GM12878 (cell line): ENCODE data around the gene DMRTB1. TPM values are rescaled to one million over a fixed set of nuclear protein-coding genes. Genes with fewer than 3 reads are reported as not detected.

Experiments
- ATAC-seq: fragments of 200-7000 bp; cut with Tn5 transposase; 3 replicates; pipeline ENCODE4 v1.9.1; 2020; ENCODE audit warnings: mild to moderate bottlenecking, moderate library complexity
- BruUV-seq: library from RNA; stranded (reverse); fragments of 400-500 nt; replicated peaks from 2 replicates; lab custom pipeline; 2021; lab: Mats Ljungman, UMichigan
- CTCF ChIA-PET: fragments of 300-600 bp; sonication (Branson Sonifier 250); formaldehyde crosslinking; extraction: SDS; loops from one replicate; lab custom pipeline; 2021; ENCODE audit warnings: inconsistent platforms; lab: Yijun Ruan, JAX
- POLR2A ChIA-PET: fragments of 350-600 bp; formaldehyde crosslinking; extraction: SDS; loops from one replicate; lab custom pipeline; 2021; ENCODE audit warnings: inconsistent platforms; lab: Charles Lee
- RAD21 ChIA-PET: fragments of 300-600 bp; sonication (Branson Sonifier 250); formaldehyde crosslinking; loops from one replicate; lab custom pipeline; 2023; ENCODE audit warnings: antibody characterized with exemption; ENCODE audit not compliant: unreplicated experiment; lab: Charles Lee
- SMC1A ChIA-PET: fragments of 300-600 bp; sonication (Branson Sonifier 250); formaldehyde crosslinking; loops from one replicate; lab custom pipeline; 2023; ENCODE audit not compliant: unreplicated experiment, uncharacterized antibody; lab: Charles Lee
- DNase-seq: peaks from one replicate; pipeline ENCODE4 v3.0.0-alpha.2; 2011; ENCODE audit warnings: low read depth, low spot score
- FAIRE-seq: peaks from 3 replicates; lab custom pipeline; 2011; peaks lifted over from hg19 to GRCh38; lab: Jason Lieb, UNC
- H2AFZ ChIP-seq: 2 replicates; pipeline ENCODE4 v1.6.0; 2011; ENCODE audit warnings: low read depth, low read length, control low read depth; ENCODE audit not compliant: control insufficient read depth
- H3K27ac ChIP-seq: 2 replicates; pipeline ENCODE4 v1.5.1; 2011; ENCODE audit warnings: control low read depth; ENCODE audit not compliant: control insufficient read depth, insufficient read depth
- H3K27me3 ChIP-seq, 2 experiments: replicated peaks in 1 of 2; 2 replicates each; pipeline versions ENCODE4 v1.6.0 to v1.6.1; 2011; ENCODE audit warnings: low read length in 1 of 2; ENCODE audit not compliant: control insufficient read depth in 2 of 2, insufficient read depth in 2 of 2
- H3K36me3 ChIP-seq, 2 experiments: 2 replicates each; pipeline ENCODE4 v1.5.1; 2011; ENCODE audit warnings: low read length in 1 of 2; ENCODE audit not compliant: control insufficient read depth in 2 of 2, insufficient read depth in 2 of 2
- H3K4me1 ChIP-seq: 2 replicates; pipeline ENCODE4 v1.6.1; 2011; ENCODE audit warnings: mild to moderate bottlenecking, low read length, moderate library complexity, mixed read lengths; ENCODE audit not compliant: control insufficient read depth, insufficient read depth
- H3K4me2 ChIP-seq: 2 replicates; pipeline ENCODE4 v1.6.0; 2011; ENCODE audit warnings: control low read depth; ENCODE audit not compliant: control insufficient read depth, insufficient read depth
- H3K4me3 ChIP-seq: fragments of 200-600 bp; sonication (generic); 2 replicates; pipeline ENCODE4 v1.5.1; 2016
- H3K79me2 ChIP-seq: 2 replicates; pipeline ENCODE4 v1.6.0; 2011; ENCODE audit warnings: low read length; ENCODE audit not compliant: control insufficient read depth, insufficient read depth
- H3K9ac ChIP-seq: 2 replicates; pipeline ENCODE4 v1.8.0; 2011; ENCODE audit warnings: low read length, control low read depth, mixed read lengths; ENCODE audit not compliant: control insufficient read depth, insufficient read depth
- H3K9me3 ChIP-seq: replicated peaks from 3 replicates; pipeline ENCODE4 v1.5.1; 2011; ENCODE audit warnings: mild to moderate bottlenecking, low read length; ENCODE audit not compliant: control insufficient read depth, insufficient read depth
- H4K20me1 ChIP-seq: 2 replicates; pipeline ENCODE4 v1.6.0; 2011; ENCODE audit not compliant: control insufficient read depth, insufficient read depth
- CBX5 ChIP-seq: sonication (generic); IDR thresholded peaks from 2 replicates; pipeline ENCODE4 v1.6.1; 2016; ENCODE audit warnings: low read depth, moderate library complexity, mild to moderate bottlenecking, inconsistent platforms
- CREM ChIP-seq: IDR thresholded peaks from 2 replicates; pipeline ENCODE4 v1.6.1; 2014; ENCODE audit warnings: antibody characterized with exemption, low read depth
- DPF2 ChIP-seq: fragments of 450-650 bp; IDR thresholded peaks from 2 replicates; pipeline ENCODE4 v1.6.1; 2017; ENCODE audit warnings: mild to moderate bottlenecking
- JUND ChIP-seq: IDR thresholded peaks from 2 replicates; pipeline ENCODE4 v1.6.1; 2012; ENCODE audit warnings: low read depth, mild to moderate bottlenecking, low read length, improper control_type of control experiment, moderate library complexity
- PAX5 ChIP-seq: IDR thresholded peaks from 2 replicates; pipeline ENCODE4 v1.6.1; 2011; ENCODE audit warnings: low read depth, low read length, borderline replicate concordance
- POLR2A ChIP-seq: IDR thresholded peaks from 2 replicates; pipeline ENCODE4 v1.6.1; 2011; ENCODE audit warnings: low read depth, mild to moderate bottlenecking, low read length
- SMAD1 ChIP-seq: fragments of 450-650 bp; IDR thresholded peaks from 2 replicates; pipeline ENCODE4 v1.6.1; 2018; ENCODE audit warnings: mild to moderate bottlenecking, low read depth; ENCODE audit not compliant: partially characterized antibody
- TAF1 ChIP-seq: IDR thresholded peaks from 2 replicates; pipeline ENCODE4 v1.6.1; 2011; ENCODE audit warnings: mild to moderate bottlenecking, low read depth, low read length, borderline replicate concordance
- WGBS: methylation state at CpG from one replicate; pipeline ENCODE4 v1.1.6; 2016; ENCODE audit warnings: low lambda C conversion rate; ENCODE audit not compliant: insufficient replicate concordance, insufficient coverage; ENCODE audit errors: missing lambda C conversion rate; 5-methylcytosine and 5-hydroxymethylcytosine counted together
- in situ Hi-C: fragments of 300-500 bp; cut with MboI; formaldehyde crosslinking; loops from 9 replicates; pipeline ENCODE4 v1.14.3; 2018; ENCODE audit warnings: mixed read lengths
- intact Hi-C: fragments of 100-400 bp; cut with micrococcal nuclease; formaldehyde crosslinking; loops from one replicate; pipeline ENCODE4 v1.14.2; 2022; ENCODE audit not compliant: unreplicated experiment
- polyA plus RNA-seq, 11 experiments: library from polyadenylated mRNA; depleted of rRNA in 4 of 11; unstranded in 6 of 11; stranded (reverse) in 5 of 11; fragments of >200 nt; fragmentation: Nextera tagmentation in 4 of 11; fragmentation: Illumina TruSeq in 1 of 11; extraction: Ambion mirVana in 4 of 11; extraction: Trizol in 1 of 11; gene quantifications; 1 replicate in 1 of 11; 2 replicates in 10 of 11; pipeline versions ENCODE4 v1.2.1 to v1.2.3, GENCODE V29; 2011 to 2016; ENCODE audit warnings: inconsistent platforms in 2 of 11, missing spikeins in 2 of 11, low read depth in 1 of 11
- total RNA-seq, 4 experiments: library from RNA; depleted of rRNA in 3 of 4; stranded (reverse); fragments of >200 nt in 3 of 4; fragmentation: Illumina TruSeq in 1 of 4; extraction: Trizol in 1 of 4; gene quantifications; 2 replicates each; pipeline versions ENCODE4 v1.2.1 to v1.2.3, GENCODE V29; 2013 to 2021
- TF ChIP-seq, protein P1 (sequence below): fragments of 450-650 bp; IDR thresholded peaks from 2 replicates; pipeline ENCODE4 v1.6.1; 2016; ENCODE audit warnings: mild to moderate bottlenecking

Gene DMRTB1
- total and polyA plus RNA-seq, 10 of the 15 experiments (the other 5 are each of a cell fraction or from before 2014, with no cell fraction given): not detected

DNA sequence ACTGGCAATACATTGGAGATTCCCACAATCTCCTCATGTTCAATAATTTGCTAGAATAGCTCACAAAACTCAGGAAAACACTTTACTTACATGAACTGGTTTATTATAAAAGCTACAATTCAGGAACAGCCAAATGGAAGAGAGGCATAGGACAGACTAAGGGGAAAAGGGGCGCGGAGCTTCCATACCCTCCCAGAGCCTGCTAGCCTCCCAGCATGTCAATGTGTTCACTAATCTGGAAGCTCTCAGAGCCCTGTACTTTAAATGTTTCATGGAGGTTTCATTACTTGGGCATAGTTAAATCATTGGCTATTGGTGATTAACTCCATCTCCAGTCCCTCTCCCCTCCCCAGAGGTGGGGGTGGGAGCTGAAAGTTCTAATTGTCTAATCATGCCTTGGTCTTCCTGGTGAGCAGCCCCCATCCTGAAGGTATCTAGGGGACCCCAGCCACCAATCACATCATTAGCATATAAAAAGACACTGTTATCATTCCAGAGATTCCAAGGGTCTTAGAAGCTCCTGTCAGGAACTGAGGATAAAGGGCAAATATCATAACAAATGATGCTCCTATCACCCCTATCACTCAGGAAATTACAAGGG lies 10.9 kb upstream of the DMRTB1 start:
- Histone ChIP-seq H3K9ac (no peak overlapping the region), H3K36me3 (no peaks in the 10 kb centered on the region), H3K79me2 (no peaks in the 10 kb centered on the region), H3K27ac (no peak overlapping the region), H3K9me3 (no peaks in the 10 kb centered on the region), H4K20me1 (no peaks in the 10 kb centered on the region), H3K27me3 (no peaks in the 10 kb centered on the region; a peak in 1 of 4 replicates), H3K4me1 (no peaks in the 10 kb centered on the region), H3K4me3 (no peak overlapping the region), H2AFZ (no peak overlapping the region), H3K4me2 (no peak overlapping the region)
- in situ Hi-C loops: no loop called here
- intact Hi-C loops: no loop called here
- RAD21 ChIA-PET: no interaction called here
- no peak for FAIRE-seq
- WGBS: 47% methylated on average over 2 of the region's 2 CpGs
- no peak for DNase-seq
- CTCF ChIA-PET: interaction anchor here (0.6 to 2.9 kb wide), 7 partner anchors 8 to 306 kb away, joined by 3 to 11 read pairs (median 4); no protein-coding TSS in a partner anchor
- TF ChIP-seq CREM (no peak), CBX5 (no peak), JUND (no peak), DPF2 (no peak), TAF1 (no peak), PAX5 (no peak), SMAD1 (no peak), POLR2A (no peak)
- TF ChIP-seq, protein P1, sequence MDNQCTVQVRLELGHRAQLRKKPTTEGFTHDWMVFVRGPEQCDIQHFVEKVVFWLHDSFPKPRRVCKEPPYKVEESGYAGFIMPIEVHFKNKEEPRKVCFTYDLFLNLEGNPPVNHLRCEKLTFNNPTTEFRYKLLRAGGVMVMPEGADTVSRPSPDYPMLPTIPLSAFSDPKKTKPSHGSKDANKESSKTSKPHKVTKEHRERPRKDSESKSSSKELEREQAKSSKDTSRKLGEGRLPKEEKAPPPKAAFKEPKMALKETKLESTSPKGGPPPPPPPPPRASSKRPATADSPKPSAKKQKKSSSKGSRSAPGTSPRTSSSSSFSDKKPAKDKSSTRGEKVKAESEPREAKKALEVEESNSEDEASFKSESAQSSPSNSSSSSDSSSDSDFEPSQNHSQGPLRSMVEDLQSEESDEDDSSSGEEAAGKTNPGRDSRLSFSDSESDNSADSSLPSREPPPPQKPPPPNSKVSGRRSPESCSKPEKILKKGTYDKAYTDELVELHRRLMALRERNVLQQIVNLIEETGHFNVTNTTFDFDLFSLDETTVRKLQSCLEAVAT: no peak
- POLR2A ChIA-PET: no interaction called here
- SMC1A ChIA-PET: interaction anchor here (0.9 to 2.0 kb wide), 6 partner anchors 9 to 306 kb away, joined by 3 to 4 read pairs (median 4); no protein-coding TSS in a partner anchor
- no TSS peak for BruUV-seq
- ATAC-seq: no peak
